IMR-90 (cell line): ENCODE measurements around the gene BCCIP. TPM values are rescaled to one million over a fixed set of nuclear protein-coding genes. Genes with fewer than 3 reads are reported as not detected.

Experiments used
- ATAC-seq: fragments of 200-7000 bp; cut with Tn5 transposase; 2 replicates; pipeline ENCODE4 v1.9.1; 2020; ENCODE audit warnings: low read depth, mild to moderate bottlenecking, moderate library complexity
- BruUV-seq: library from RNA; stranded (reverse); fragments of 400-500 nt; replicated peaks from 2 replicates; lab custom pipeline; 2021; lab: Mats Ljungman, UMichigan
- CTCF ChIA-PET: fragments of 300-600 bp; formaldehyde crosslinking; extraction: SDS; loops from one replicate; lab custom pipeline; 2021; ENCODE audit warnings: antibody characterized with exemption; lab: Yijun Ruan, JAX
- POLR2A ChIA-PET: fragments of 300-600 bp; sonication (Branson Sonifier 250); formaldehyde crosslinking; loops from one replicate; lab custom pipeline; 2022; ENCODE audit warnings: antibody characterized with exemption; ENCODE audit not compliant: unreplicated experiment; lab: Charles Lee
- DNase-seq: peaks from one replicate; pipeline ENCODE4 v3.0.0; 2013
- H2AFZ ChIP-seq: replicated peaks from 2 replicates; pipeline ENCODE3; 2013; ENCODE audit warnings: low read length, mild to moderate bottlenecking; ENCODE audit not compliant: poor library complexity
- H2AK5ac ChIP-seq: 2 replicates; pipeline ENCODE4 v1.6.1; 2013; ENCODE audit warnings: low read depth, low read length, inconsistent platforms
- H2AK9ac ChIP-seq: replicated peaks from 2 replicates; pipeline ENCODE3; 2013; ENCODE audit warnings: mild to moderate bottlenecking, low read depth, low read length, moderate library complexity; ENCODE audit not compliant: poor library complexity
- H2BK120ac ChIP-seq: 2 replicates; pipeline ENCODE4 v1.6.1; 2013; ENCODE audit warnings: low read depth, low read length, inconsistent platforms
- H2BK15ac ChIP-seq: 3 replicates; pipeline ENCODE4 v1.6.1; 2013; ENCODE audit warnings: low read depth, low read length, inconsistent platforms
- H2BK20ac ChIP-seq: 2 replicates; pipeline ENCODE4 v1.6.1; 2013; ENCODE audit warnings: low read depth, mild to moderate bottlenecking, inconsistent platforms, low read length, moderate library complexity
- H2BK5ac ChIP-seq: 2 replicates; pipeline ENCODE4 v1.6.1; 2013; ENCODE audit warnings: mild to moderate bottlenecking, low read depth, low read length, inconsistent platforms; ENCODE audit not compliant: poor library complexity, severe bottlenecking
- H3K14ac ChIP-seq: replicated peaks from 2 replicates; pipeline ENCODE4 v1.6.1; 2013; ENCODE audit warnings: low read depth, low read length, inconsistent platforms
- H3K18ac ChIP-seq: 2 replicates; pipeline ENCODE4 v1.6.1; 2013; ENCODE audit warnings: low read depth, low read length, control low read depth
- H3K23ac ChIP-seq: 2 replicates; pipeline ENCODE4 v1.6.1; 2013; ENCODE audit warnings: low read depth, low read length, inconsistent platforms
- H3K27ac ChIP-seq: 2 replicates; pipeline ENCODE4 v1.5.1; 2013; ENCODE audit warnings: mild to moderate bottlenecking, control low read depth, low read length; ENCODE audit not compliant: insufficient read depth
- H3K27me3 ChIP-seq: 2 replicates; pipeline ENCODE4 v1.6.1; 2013; ENCODE audit warnings: low read length; ENCODE audit not compliant: control insufficient read depth, insufficient read depth
- H3K36me3 ChIP-seq: 2 replicates; pipeline ENCODE4 v1.6.1; 2013; ENCODE audit warnings: low read length, mixed read lengths; ENCODE audit not compliant: control insufficient read depth, insufficient read depth
- H3K4ac ChIP-seq: 2 replicates; pipeline ENCODE4 v1.6.1; 2013; ENCODE audit warnings: low read depth, low read length, inconsistent platforms
- H3K4me1 ChIP-seq: 2 replicates; pipeline ENCODE4 v1.6.1; 2013; ENCODE audit warnings: low read length, mixed read lengths; ENCODE audit not compliant: control insufficient read depth, insufficient read depth
- H3K4me2 ChIP-seq: 2 replicates; pipeline ENCODE4 v1.6.1; 2013; ENCODE audit warnings: low read depth, mild to moderate bottlenecking, control low read depth, low read length, moderate library complexity
- H3K4me3 ChIP-seq: 2 replicates; pipeline ENCODE4 v1.5.1; 2013; ENCODE audit warnings: low read depth, mild to moderate bottlenecking, control low read depth, low read length, moderate library complexity; ENCODE audit not compliant: insufficient read depth
- H3K56ac ChIP-seq: 2 replicates; pipeline ENCODE4 v1.6.1; 2013; ENCODE audit warnings: low read length, inconsistent platforms; ENCODE audit not compliant: insufficient read depth; ENCODE audit errors: extremely low read depth
- H3K79me1 ChIP-seq, 2 experiments: 2 replicates each; pipeline ENCODE4 v1.6.1; 2013; ENCODE audit warnings: low read length in 2 of 2, inconsistent platforms in 1 of 2, low read depth in 1 of 2
- H3K9ac ChIP-seq: 2 replicates; pipeline ENCODE4 v1.6.1; 2013; ENCODE audit warnings: low read depth, low read length, control low read depth
- H3K9me1 ChIP-seq: 2 replicates; pipeline ENCODE4 v1.6.1; 2013; ENCODE audit warnings: low read length, inconsistent platforms; ENCODE audit not compliant: insufficient read depth
- H3K9me3 ChIP-seq: 2 replicates; pipeline ENCODE4 v1.6.1; 2013; ENCODE audit warnings: low read length; ENCODE audit not compliant: control insufficient read depth, insufficient read depth
- H4K20me1 ChIP-seq: 2 replicates; pipeline ENCODE4 v1.6.1; 2013; ENCODE audit warnings: low read length, inconsistent platforms; ENCODE audit not compliant: insufficient read depth
- H4K5ac ChIP-seq: 2 replicates; pipeline ENCODE4 v1.6.1; 2013; ENCODE audit warnings: mild to moderate bottlenecking, low read depth, low read length, control low read depth
- H4K8ac ChIP-seq, 2 experiments: 2 replicates each; pipeline ENCODE4 v1.6.1; 2013; ENCODE audit warnings: low read depth in 2 of 2, low read length in 2 of 2, control low read depth in 1 of 2, inconsistent platforms in 1 of 2
- H4K91ac ChIP-seq: 2 replicates; pipeline ENCODE4 v1.6.1; 2013; ENCODE audit warnings: low read depth, low read length, inconsistent platforms; ENCODE audit not compliant: insufficient read depth
- BHLHE40 ChIP-seq: fragments of 150-350 bp; IDR thresholded peaks from 2 replicates; pipeline ENCODE4 v1.6.1; 2016; ENCODE audit warnings: mild to moderate bottlenecking, low read depth, low read length
- CEBPB ChIP-seq: IDR thresholded peaks from 2 replicates; pipeline ENCODE4 v1.6.1; 2012; ENCODE audit warnings: low read depth, low read length, improper control_type of control experiment
- USF2 ChIP-seq: fragments of 150-350 bp; IDR thresholded peaks from 2 replicates; pipeline ENCODE4 v1.6.1; 2017; ENCODE audit warnings: mild to moderate bottlenecking, antibody characterized with exemption, low read length, low read depth
- WGBS, 2 experiments: methylation state at CpG; one replicate each; pipeline versions ENCODE4 v1.1.5 to v1.1.7; 2013; ENCODE audit warnings: missing lambda C conversion rate in 2 of 2; ENCODE audit not compliant: insufficient read length in 1 of 2; ENCODE audit errors: extremely low coverage in 2 of 2; 5-methylcytosine and 5-hydroxymethylcytosine counted together
- dilution Hi-C: fragments of 300-500 bp; cut with HindIII; formaldehyde crosslinking; loops from one replicate; pipeline ENCODE4 v1.14.3; 2018; ENCODE audit warnings: low sequenced_read_pairs; ENCODE audit not compliant: unreplicated experiment
- in situ Hi-C: fragments of 300-500 bp; cut with MboI; formaldehyde crosslinking; loops from 3 replicates; pipeline ENCODE4 v1.14.3; 2019; ENCODE audit warnings: low sequenced_read_pairs, inconsistent platforms, mixed read lengths
- intact Hi-C: fragments of 100-400 bp; cut with micrococcal nuclease; formaldehyde crosslinking; loops from 2 replicates; pipeline ENCODE4 v1.10.0; 2022
- polyA plus RNA-seq, 3 experiments: library from polyadenylated mRNA; depleted of rRNA; stranded (reverse); fragments of >200 nt; gene quantifications; 2 replicates each; pipeline ENCODE4 v1.2.3, GENCODE V29; 2012; ENCODE audit warnings: low replicate concordance in 1 of 3
- total RNA-seq: library from RNA; depleted of rRNA; stranded (reverse); fragments of >200 nt; gene quantifications from 2 replicates; pipeline ENCODE4 v1.2.3, GENCODE V29; 2012

Gene BCCIP
- total and polyA plus RNA-seq, 2 of the 4 experiments (the other 2 are of a cell fraction), result 31.9 to 49.2 TPM

DNA sequence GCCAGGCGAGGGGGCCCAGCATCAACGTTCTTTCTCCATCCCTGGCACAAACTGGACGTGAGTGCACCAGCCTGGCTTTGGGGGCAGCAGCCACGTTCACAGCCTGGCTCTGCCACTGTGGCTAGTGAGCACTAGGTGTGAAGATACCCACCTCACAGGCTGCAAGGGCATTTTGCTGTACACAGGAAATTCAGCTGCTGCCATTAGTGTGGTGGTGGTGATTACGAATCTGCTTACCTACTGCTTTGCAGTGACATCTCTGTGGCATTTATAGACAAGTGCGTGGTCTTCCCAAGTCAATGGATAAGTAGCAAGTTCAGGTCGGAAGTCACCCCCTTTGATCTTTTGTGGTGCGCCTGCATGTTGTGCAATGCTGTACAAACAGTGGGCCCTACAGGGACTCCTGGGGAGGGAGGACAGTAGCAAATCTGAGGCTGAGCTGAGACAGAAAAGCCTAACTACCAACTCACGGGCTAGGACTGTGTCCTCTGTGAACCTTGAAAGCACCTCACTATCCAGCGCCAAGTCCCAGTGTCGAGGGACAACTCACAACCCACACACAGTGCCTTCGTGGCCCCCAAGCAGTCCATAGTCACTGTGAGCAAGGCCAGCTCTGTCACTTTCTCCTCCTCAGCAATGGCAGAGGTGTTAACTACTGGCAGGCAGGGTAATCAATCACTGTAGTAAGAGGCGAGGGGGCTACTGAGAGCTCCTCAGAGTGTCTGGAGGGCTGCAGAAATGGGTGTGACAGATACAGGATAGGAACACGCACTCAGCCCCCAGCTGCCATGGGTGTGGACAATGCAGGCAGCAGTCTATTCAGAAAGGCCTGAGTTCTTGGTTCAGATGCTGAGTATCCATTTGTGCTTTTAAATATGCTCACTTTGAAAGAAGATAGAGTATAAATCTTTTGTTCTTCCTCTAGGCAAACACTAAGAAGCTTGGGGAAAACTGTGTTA is 30.7 kb upstream of the BCCIP start:
- no peaks in the 10 kb centered on the region for H3K79me1 ChIP-seq
- H3K9ac ChIP-seq, result no peak overlapping the region
- no peaks in the 10 kb centered on the region for H4K20me1 ChIP-seq
- H2BK20ac ChIP-seq, result no peak overlapping the region
- no peaks in the 10 kb centered on the region for H3K9me3 ChIP-seq
- H3K9me1 ChIP-seq, result peaks cover 3% of the 10 kb centered on the region
- H3K23ac ChIP-seq, result no peak overlapping the region
- WGBS, 2 experiments, result no CpG with 5 or more reads among the region's 14 CpGs
- no peak overlapping the region for H3K4me3 ChIP-seq
- no peak overlapping the region for H3K4ac ChIP-seq
- no peak overlapping the region for H3K27ac ChIP-seq
- no peak for DNase-seq
- no peak overlapping the region for H3K14ac ChIP-seq
- BruUV-seq, result no TSS peak
- H2BK5ac ChIP-seq, result no peak overlapping the region
- H3K36me3 ChIP-seq, result peaks cover 45% of the 10 kb centered on the region
- H4K91ac ChIP-seq, result no peak overlapping the region
- CTCF ChIA-PET, result no interaction called here
- no peak overlapping the region for H2AK5ac ChIP-seq
- no peak overlapping the region for H4K5ac ChIP-seq
- no peak for ATAC-seq
- H2BK120ac ChIP-seq, result no peak overlapping the region
- no peak overlapping the region for H3K4me2 ChIP-seq
- no peak overlapping the region for H3K18ac ChIP-seq
- TF ChIP-seq BHLHE40 (no peak), CEBPB (0 out of 2 replicates have a peak, but pooled peaks have one; percentile 4), USF2 (no peak)
- dilution Hi-C loops, result no loop called here
- intact Hi-C loops, result no loop called here
- H2BK15ac ChIP-seq, result no peak overlapping the region
- H3K56ac ChIP-seq, result no peak overlapping the region
- H3K27me3 ChIP-seq, result no peaks in the 10 kb centered on the region
- POLR2A ChIA-PET, result no interaction called here
- in situ Hi-C loops, result no loop called here
- H3K4me1 ChIP-seq, result no peaks in the 10 kb centered on the region
- no peak overlapping the region for H4K8ac ChIP-seq
- H2AK9ac ChIP-seq, result no peak overlapping the region
- H2AFZ ChIP-seq, result no peak overlapping the region
